Suprapubic skin (tissue), 4 donors: ENCODE data around the gene SLC22A2.

ENCODE experiments used
- POLR2A ChIP-seq, 2 donors: fragments of 450-650 bp; IDR thresholded peaks; one replicate each; pipeline ENCODE4 v1.6.1; 2017; ENCODE audit warnings: antibody characterized with exemption in 2 of 2, mild to moderate bottlenecking in 2 of 2, moderate library complexity in 2 of 2
- POLR2AphosphoS5 ChIP-seq, 3 donors: sonication (generic); formaldehyde crosslinking; IDR thresholded peaks; one replicate each; pipeline ENCODE4 v1.6.1; 2017; ENCODE audit warnings: antibody characterized with exemption in 3 of 3
- TF ChIP-seq, protein P1 (sequence below), 2 donors: fragments of 200-600 bp in 1 of 2; fragments of 450-650 bp in 1 of 2; sonication (generic) in 1 of 2; IDR thresholded peaks; one replicate each; pipeline ENCODE4 v1.5.1; 2016 to 2019; ENCODE audit warnings: antibody characterized with exemption in 2 of 2, mild to moderate bottlenecking in 1 of 2, moderate library complexity in 1 of 2

DNA sequence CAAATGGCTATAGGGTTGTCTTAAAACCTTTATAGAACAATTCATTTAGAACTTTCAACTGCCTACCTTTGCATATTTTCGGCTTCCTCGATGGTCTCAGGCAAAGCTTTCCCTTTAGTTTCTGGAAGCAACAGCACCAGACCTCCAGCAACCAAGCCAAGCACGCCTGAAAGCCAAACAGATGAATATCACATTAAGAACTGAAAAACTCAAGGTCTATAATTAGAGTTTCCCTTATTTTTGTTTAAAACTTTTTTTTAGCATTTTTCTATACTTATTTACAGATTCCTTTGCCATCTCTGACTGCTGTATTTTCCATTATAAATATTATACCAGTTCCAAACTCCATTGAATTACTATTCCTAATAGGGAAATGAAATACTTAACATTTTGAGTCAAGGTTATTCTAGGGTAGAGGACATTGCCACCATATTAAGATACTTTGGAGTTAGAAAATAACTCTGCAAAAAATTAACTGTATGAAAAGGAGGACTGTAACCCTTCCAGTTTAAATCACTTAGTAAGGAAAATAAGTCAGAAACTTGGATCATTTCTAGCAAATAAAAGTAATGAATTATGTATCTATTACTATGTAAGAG, 33.9 kb downstream of the SLC22A2 start:
- TF ChIP-seq, protein P1, sequence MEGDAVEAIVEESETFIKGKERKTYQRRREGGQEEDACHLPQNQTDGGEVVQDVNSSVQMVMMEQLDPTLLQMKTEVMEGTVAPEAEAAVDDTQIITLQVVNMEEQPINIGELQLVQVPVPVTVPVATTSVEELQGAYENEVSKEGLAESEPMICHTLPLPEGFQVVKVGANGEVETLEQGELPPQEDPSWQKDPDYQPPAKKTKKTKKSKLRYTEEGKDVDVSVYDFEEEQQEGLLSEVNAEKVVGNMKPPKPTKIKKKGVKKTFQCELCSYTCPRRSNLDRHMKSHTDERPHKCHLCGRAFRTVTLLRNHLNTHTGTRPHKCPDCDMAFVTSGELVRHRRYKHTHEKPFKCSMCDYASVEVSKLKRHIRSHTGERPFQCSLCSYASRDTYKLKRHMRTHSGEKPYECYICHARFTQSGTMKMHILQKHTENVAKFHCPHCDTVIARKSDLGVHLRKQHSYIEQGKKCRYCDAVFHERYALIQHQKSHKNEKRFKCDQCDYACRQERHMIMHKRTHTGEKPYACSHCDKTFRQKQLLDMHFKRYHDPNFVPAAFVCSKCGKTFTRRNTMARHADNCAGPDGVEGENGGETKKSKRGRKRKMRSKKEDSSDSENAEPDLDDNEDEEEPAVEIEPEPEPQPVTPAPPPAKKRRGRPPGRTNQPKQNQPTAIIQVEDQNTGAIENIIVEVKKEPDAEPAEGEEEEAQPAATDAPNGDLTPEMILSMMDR (IDR thresholded peaks at IDR 0.05), result no peak
- TF ChIP-seq POLR2AphosphoS5 (IDR thresholded peaks at IDR 0.05) (no peak), POLR2A (IDR thresholded peaks at IDR 0.05) (no peak)
